ENCODE data around the gene MDFI. TPM values are rescaled to one million over a fixed set of nuclear protein-coding genes. Genes with fewer than 3 reads are reported as not detected.

Gene MDFI
- total RNA-seq, 2 donors from 2014 or later, result 4.9 to 6.7 TPM

- 79 to 87% methylated on average over 9 of the region's 9 CpGs for WGBS, 2 donors
- ATAC-seq, result no peak
- no peaks in the 10 kb centered on the region for H3K9me3 ChIP-seq
- peaks cover 25% of the 10 kb centered on the region for H3K4me1 ChIP-seq
- peaks cover 0 to 25% of the 10 kb centered on the region in 2 donors for H3K27me3 ChIP-seq
- no peak overlapping the region for H3K27ac ChIP-seq
- TF ChIP-seq, protein P1, sequence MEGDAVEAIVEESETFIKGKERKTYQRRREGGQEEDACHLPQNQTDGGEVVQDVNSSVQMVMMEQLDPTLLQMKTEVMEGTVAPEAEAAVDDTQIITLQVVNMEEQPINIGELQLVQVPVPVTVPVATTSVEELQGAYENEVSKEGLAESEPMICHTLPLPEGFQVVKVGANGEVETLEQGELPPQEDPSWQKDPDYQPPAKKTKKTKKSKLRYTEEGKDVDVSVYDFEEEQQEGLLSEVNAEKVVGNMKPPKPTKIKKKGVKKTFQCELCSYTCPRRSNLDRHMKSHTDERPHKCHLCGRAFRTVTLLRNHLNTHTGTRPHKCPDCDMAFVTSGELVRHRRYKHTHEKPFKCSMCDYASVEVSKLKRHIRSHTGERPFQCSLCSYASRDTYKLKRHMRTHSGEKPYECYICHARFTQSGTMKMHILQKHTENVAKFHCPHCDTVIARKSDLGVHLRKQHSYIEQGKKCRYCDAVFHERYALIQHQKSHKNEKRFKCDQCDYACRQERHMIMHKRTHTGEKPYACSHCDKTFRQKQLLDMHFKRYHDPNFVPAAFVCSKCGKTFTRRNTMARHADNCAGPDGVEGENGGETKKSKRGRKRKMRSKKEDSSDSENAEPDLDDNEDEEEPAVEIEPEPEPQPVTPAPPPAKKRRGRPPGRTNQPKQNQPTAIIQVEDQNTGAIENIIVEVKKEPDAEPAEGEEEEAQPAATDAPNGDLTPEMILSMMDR (IDR thresholded peaks at IDR 0.05), result no peak
- TF ChIP-seq POLR2A (IDR thresholded peaks at IDR 0.05), result no peak
- intact Hi-C loops (cut with DNase I), result no loop called here
- H3K4me3 ChIP-seq, result no peak overlapping the region
- DNase-seq, result no peak
- no peaks in the 10 kb centered on the region for H3K36me3 ChIP-seq (replicated peaks in 1 of 2; ENCODE audit: insufficient read depth in 1 of 2, low read depth in 2 of 2)
These were observed 3.2 kb downstream of the MDFI start for GRCh38 chr6:41641352-41641925.

DNA sequence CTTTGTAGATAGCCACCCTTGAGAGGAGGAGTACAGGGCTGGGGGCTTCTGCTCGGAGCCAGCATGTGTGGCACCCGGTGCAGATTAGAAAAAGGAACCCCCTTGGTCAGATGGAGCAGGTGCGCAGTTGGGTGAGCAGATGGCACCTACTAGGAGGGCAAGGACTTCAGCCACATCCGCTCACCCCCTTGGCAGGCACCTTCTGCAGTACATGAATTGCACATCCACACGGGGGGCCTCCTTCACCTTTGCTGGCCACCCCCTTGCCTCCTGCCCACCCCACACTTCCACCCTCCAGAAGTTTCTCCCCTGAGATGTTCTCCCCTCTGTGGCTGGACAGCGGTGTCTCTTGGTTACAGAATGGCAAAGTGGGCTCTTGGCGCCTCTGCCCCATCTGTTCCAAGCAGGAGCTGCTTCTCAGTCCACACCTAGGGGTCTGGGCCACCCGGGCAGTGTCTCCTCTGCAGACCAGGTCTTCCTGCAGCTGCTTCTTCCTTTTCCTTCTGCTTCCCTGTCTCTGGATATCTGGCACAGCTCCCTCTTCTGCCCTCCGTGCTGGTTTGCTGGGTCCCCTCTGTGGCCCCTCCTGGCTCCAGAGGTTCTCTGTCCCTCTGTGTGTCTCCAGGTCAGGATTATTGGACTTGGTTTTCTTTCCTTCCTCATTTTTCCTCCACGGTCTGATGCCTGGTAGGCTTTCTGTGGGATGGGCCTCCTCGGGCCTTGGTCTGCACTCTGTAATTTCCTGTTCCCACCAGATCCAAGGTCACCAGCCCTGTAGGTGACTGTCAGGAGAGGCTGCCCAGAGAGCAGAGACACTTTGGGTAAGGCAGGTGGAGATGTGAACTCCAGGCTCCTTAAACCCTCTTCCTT is 4.1 kb downstream of the MDFI start:
- Histone ChIP-seq H3K27ac (no peak overlapping the region), H3K36me3 (replicated peaks in 1 of 2; ENCODE audit: insufficient read depth in 1 of 2, low read depth in 2 of 2) (no peaks in the 10 kb centered on the region), H3K4me3 (no peak overlapping the region), H3K9me3 (no peaks in the 10 kb centered on the region), H3K27me3 (peaks cover 0 to 18% of the 10 kb centered on the region in 2 donors), H3K4me1 (peaks cover 16% of the 10 kb centered on the region)
- TF ChIP-seq POLR2A (IDR thresholded peaks at IDR 0.05), result no peak
- TF ChIP-seq, protein P1 (IDR thresholded peaks at IDR 0.05), result no peak
- WGBS, 2 donors, result 57 to 63% methylated on average over 9 to 10 of the region's 11 CpGs
- DNase-seq (no peak), ATAC-seq (no peak)
- intact Hi-C loops (cut with DNase I), result no loop called here

GRCh38 chr6:41642960-41643898 is 5.0 kb downstream of the MDFI start:
- H3K36me3 ChIP-seq (replicated peaks in 1 of 2; ENCODE audit: insufficient read depth in 1 of 2, low read depth in 2 of 2), result no peaks in the 10 kb centered on the region
- no peaks in the 10 kb centered on the region for H3K9me3 ChIP-seq
- no peak for ATAC-seq
- intact Hi-C loops (cut with DNase I), result no loop called here
- TF ChIP-seq, protein P1 (IDR thresholded peaks at IDR 0.05), result no peak
- TF ChIP-seq POLR2A (IDR thresholded peaks at IDR 0.05), result no peak
- H3K27me3 ChIP-seq, result peaks cover 0 to 9% of the 10 kb centered on the region in 2 donors
- peaks cover 7% of the 10 kb centered on the region for H3K4me1 ChIP-seq
- 65 to 70% methylated on average over 9 to 10 of the region's 10 CpGs for WGBS, 2 donors
- H3K27ac ChIP-seq, result no peak overlapping the region
- no peak for DNase-seq
- no peak overlapping the region for H3K4me3 ChIP-seq

GRCh38 chr6:41643899-41644269 is 5.6 kb downstream of the MDFI start:
- no peak for ATAC-seq
- Histone ChIP-seq H3K36me3 (replicated peaks in 1 of 2; ENCODE audit: insufficient read depth in 1 of 2, low read depth in 2 of 2) (no peaks in the 10 kb centered on the region), H3K4me3 (no peak overlapping the region), H3K4me1 (peaks cover under 1% of the 10 kb centered on the region), H3K27me3 (peaks cover 0 to 4% of the 10 kb centered on the region in 2 donors), H3K9me3 (no peaks in the 10 kb centered on the region), H3K27ac (no peak overlapping the region)
- intact Hi-C loops (cut with DNase I), result no loop called here
- 78 to 86% methylated on average over 3 to 4 of the region's 4 CpGs for WGBS, 2 donors
- no peak for DNase-seq
- no peak for TF ChIP-seq POLR2A (IDR thresholded peaks at IDR 0.05)
- TF ChIP-seq, protein P1 (IDR thresholded peaks at IDR 0.05), result no peak

All from body of pancreas (tissue), 4 donors.